NCI-H446 treated with DMSO at 0.1 percent for 48 hours (cell line): ENCODE results near the gene SCGB3A1.

Source experiments
- DNase-seq: peaks from one replicate; lab custom pipeline; 2025; lab: John Stamatoyannopoulos, UW

The SCGB3A1 gene

DNA sequence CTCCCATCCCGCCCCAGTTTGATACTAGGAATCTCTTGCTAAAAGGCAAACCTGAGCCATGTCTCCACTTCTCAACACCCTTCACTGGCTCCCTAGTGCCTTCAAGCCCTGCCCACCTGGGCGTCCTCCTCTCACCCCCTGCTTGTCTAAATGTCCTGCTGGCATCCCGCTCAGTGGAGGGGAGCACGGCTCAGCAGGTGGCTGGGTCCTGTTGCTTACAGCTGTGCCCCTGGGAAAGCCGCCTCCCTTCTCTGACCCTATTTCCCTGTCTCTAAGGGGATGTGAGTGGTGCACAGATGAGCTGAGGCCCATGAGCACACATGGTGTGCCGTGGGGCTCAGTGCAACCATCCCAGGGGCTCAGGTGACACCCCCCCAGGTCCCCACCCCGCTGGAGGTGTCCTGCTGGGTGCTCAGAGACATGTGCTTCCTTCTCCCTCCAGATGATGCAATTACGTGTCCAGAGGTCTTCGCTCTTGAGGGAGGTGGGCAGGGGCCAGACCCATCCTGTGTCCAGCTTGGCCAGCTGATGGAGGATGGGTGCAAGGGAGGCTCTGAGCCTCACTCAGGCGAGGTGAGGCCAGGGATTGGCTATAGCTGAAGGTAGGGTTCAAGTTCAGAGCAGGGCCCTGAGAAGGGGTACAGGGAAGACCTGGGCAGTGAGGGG lies 34.0 kb upstream of the SCGB3A1 start:
- DNase-seq, result no peak

DNA sequence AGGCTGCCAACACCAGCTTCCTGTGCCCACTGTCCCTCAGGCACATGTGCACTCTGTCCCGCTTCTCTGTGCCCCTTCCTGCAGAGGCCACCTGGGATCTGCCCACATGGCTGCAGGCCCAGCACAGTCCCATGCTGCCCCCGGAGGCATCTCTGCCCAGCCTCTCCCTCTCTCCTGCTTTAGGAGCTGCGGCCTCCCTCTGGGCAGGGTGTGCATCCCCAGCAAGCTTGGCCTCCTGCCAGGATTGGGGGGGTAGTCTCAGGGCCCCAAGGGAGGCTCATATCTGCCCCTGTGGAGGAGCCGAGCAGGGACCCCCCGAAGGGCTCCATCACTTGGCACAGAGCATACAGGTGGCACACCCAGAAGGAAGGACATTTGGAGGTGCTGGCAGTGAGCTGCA lies 33.3 kb upstream of the SCGB3A1 start:
- no peak for DNase-seq

DNA sequence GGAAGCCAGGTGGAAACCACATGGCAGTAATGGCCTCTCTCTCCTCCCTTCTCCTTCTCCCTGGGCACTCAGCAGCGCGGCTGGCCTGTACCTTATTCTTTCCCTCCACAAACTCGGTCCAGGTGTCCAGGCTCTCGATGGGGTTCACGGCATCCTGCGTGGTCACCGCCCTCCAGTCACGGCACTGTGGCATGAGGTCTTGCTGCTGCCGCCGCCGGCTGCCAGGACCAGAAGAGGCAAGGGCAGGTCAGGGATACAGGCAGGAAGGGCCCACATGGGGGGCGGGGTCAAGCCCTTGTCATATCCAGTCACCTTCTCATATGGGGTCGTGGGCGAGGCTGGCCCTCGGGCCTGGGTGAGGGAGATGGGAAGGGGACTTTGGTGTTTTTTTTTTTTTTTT lies 32.5 kb upstream of the SCGB3A1 start:
- DNase-seq, result no peak

DNA sequence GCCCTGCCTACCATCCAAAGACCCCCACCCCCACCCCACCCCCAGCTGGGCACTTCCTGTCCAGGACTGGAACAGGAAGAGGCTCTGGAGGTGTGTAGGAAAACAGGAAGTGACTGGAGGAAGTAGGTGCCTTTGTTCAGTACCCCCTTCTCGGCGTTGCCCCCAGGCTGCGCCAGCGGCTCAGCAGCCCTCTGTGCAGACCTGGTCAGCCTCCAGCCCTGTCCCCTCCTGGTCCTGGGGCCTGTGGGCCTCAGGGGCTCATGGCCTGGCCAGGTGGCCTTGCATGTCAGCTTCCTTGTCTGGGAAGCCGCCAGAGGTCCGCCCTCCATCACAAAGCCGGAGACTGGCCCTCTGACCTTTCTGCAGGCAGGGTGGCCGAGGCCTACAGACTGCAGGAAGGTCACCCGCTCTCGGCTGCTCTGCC lies 32.1 kb upstream of the SCGB3A1 start:
- no peak for DNase-seq

DNA sequence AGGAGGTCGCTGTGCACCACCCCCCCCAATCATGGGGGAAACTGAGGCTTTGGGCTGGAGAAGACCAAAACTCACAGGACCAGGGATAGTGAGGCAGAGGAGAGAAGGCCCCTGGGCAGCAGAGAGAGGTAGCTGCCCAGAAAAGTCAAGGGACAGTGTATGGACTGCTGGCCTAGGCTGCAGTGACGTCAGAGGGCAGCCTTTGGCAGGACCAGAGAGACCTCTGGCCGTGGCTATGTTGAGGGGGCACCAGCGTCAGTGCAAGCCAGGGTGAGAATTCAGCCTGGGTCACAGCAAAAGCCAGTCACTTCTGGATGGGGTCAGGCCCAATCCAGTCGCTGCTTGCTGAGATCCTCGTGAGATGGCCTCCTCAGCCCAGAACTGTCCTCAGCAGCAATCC lies 31.6 kb upstream of the SCGB3A1 start:
- no peak for DNase-seq

DNA sequence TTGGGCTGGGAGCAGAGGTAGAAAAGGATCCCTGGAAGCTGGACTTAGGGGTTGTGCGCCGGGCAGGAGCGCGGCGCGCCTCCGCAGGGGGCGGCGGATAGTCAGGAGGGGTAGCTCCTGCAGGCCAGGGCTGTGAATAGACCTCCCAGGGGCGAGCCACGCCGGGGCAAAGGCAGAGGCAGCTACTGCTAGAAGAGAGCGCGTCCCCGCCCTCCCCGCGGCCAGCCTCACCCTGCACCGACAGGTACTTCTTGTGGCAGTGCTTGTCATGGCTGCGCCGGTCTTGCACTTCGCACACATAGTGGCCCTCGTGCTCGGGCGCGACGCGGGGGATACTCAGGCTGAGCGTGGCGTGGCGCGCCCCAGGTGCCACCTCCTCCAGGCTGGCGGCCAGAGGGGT lies 30.0 kb upstream of the SCGB3A1 start:
- DNase-seq, result no peak

DNA sequence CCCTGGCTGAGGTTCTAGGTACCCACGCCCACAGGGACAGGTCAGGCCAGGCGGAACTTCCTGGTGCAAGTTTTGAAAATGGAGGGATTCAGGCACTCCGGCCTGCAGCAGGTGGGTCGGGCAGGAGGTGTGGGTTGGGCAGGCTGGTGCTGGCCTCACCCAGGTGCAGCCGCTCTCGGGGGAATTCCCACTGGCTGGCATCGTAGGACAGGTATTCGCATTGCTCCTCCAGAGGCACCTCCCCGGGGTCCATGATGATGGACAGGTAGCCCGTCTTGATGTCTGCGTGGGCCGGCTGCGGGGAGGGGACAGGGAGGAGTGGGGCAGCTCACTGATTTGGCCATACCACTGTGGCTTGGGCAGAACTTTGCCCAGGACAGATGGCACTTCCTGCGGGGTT lies 28.7 kb upstream of the SCGB3A1 start:
- DNase-seq, result no peak

DNA sequence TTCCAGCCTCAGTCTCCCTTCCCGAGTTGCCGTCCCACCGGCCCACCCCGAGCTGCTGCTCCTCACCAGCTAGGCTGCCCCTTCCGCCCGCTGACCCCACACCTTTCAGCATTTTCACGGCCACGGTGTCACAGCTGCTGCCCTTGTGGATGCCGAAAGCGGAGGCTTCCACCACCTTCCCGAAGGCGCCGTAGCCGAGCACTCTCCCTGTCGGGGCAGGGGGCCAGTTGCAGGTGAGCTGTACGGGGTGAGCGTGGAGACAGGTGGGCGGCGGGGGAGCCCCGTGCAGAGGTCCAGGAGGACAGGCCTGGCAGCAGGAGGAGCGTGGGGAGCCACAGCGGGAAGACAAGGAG lies 28.2 kb upstream of the SCGB3A1 start:
- DNase-seq, result no peak

DNA sequence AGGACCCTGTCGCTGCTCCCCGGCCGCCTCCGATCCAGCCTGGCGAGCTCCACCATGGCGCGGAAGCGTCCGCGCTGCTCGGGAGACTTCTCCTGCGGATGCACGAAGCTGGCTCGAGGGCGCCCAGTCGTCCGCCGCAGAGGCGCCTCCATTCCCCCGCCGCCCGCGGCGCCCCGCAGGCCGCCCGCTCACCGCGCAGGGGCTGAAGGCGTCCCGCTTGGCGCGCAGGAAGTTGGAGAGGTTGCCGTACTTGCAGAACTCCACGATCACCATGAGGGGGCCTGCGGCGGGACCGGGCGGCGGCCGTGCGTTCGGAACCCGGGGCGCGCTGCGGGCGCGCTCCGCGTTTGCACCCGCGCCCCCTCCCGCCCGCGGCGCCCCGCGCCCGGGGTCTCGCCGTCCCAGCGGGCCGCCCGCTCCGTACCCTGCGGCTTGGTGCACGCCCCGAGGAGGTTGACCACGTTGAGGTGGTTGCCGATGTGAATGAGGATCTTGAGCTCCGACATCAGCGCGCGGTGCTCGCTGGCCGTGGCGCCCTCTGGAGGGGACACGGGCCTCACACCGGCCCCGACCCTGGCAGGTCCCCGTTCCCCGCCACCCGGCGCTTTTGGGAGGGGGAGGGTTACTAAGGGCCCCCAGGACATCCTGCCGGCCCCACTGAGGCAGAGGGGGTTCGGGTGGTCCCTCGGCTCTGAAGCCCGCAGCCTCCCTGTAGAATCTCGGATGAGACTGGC lies 27.7 kb upstream of the SCGB3A1 start:
- no peak for DNase-seq

DNA sequence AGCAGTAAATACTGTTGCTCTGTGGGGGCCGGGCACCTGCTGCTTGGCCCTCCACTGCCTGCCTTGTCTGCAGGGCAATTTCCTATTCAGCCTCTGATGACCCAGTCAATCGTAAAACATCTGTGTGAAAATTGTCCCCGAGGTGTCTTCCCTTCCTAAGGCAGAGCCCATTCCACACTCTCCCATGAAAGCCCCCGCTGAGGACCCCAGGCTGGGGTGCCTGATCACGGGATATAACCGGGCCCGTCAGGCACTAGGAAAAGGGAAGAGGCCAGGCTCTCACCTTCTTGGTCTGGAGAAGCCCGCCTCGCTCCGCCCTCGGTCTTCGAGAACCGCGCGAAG lies 27.2 kb upstream of the SCGB3A1 start:
- no peak for DNase-seq

DNA sequence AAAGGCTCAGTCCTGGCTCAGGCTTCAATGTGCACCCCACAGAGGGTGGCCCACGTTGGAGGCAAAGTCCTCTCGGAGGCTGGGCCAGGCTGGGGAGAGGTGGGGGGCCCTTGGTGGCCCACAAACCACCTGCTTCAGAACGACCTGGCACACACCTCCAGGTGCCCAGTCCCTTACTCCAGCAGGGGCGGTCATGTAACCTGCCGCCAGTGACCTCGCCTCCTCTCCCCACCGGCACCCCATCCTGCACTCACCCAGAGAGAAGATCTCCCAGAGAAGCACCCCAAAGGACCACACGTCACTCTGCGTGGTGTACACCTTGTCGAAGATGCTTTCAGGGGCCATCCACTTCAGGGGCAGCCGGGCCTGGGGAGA lies 22.5 kb upstream of the SCGB3A1 start:
- DNase-seq, result no peak

DNA sequence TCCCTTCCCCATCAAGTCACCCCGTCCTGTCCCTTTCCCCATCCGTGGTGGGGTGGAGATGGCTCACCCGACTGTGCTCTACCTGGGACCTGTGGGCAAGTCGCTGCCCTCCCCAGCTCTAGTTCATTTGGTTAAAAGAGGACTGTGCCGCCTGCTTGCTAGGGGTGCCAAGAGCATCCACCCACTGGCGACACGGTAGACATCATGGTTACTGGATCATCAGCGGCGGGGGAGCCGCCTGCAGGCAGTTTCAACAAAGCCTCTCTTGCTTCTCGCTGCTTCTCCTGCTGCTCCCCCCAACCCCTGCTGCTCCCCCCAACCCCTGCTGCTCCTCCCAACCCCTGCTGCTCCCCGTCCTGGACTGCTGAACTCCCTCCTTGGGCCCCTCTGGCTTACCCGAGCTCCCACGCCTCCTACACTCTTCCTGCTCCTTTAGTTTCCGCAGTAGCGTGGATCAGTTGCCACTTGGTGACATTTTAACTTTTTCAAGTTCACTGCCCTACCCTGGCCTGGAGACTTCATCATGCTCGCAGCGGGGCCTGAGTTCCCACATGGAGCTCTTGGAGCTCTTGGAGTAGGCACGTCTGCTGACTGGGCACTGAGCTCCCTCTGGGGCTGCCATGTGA lies 22.0 kb upstream of the SCGB3A1 start:
- DNase-seq, result no peak

DNA sequence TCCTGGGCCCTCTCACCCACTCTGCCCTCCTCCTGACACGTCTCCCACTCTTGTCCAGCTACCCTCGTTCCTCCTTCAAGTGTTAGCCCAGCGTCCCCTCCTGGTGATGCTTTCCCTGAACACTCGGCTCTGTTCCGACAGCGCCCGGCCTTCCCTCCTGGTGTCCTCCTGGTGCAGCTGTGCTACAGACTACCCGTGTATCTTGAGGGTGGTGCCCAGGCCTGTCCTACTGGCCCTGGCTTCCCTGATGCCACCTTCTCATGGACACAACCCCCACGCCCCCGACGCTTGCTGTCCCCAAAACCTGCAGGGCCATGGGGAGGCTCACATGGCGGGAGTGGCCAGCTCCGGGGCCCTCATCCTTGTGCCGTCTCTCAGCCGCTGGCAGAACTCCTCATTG lies 21.4 kb upstream of the SCGB3A1 start:
- no peak for DNase-seq

DNA sequence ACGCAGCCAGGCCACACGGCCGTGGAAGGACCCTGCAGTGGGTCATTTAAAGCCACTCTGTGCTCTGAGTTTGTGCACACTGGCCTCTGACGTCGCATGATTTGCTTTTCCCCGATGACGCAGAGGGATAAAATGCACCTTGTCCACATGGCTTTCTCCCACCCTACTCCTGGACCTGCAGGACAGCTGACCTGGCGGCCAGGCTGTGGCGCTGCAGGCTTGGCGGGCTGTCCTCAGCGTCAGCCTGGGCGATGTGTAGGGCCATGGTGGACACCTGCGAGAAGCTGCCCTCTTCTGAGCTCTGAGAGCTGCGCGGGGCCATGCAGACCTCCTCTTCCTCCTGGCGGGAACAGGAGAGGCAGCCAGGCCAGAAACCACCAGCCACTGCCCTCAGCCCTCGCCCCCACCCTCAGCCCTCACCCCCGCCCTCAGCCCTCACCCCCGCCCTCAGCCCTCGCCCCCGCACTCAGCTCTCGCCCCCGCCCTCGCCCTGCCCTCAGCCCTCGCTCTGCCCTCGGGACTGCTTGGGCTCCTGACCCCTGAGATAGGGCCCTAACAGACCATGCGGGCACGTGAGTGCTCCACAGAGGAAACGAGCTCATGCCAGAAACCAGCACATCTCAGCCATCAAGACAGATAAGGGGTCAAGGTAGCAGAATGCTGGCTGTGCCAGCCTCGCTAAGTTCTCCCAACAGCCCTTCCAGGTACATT lies 20.0 kb upstream of the SCGB3A1 start:
- DNase-seq, result no peak

DNA sequence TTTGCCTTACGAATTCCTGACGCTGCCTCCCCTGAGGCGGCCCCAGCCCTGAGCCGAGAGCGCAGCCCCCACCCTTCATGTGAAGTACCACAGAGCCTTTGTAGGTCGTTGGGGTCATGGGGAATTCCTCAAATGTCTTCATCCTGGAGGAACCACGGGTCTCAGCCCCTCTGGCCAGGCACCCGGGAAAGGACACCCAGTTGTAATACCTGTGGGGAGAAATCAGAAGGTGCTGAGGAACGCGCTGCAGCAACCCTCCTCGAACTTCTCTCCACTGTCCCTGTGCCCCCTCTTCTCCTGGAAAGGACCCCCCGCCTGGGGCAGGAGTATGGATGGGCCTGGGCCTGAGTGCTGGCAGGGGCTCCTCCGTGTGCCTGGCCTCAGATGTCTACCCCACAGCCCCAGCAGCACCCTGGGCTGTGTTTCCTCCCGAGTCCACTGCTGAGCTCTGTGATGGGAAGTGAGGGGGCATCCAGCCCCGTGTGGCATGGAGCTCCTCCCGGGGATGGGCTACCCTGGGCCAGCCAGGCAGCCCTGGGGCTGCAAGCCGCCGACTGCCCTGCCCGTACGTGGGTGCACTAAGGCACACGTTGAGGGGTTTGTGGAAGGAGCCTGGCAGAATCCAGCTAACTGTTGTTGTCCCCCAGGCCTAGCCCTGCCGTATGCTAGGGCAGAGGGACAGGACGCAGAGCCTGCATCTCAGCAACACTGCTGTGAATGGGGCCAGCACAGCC lies 18.7 kb upstream of the SCGB3A1 start:
- DNase-seq, result no peak

DNA sequence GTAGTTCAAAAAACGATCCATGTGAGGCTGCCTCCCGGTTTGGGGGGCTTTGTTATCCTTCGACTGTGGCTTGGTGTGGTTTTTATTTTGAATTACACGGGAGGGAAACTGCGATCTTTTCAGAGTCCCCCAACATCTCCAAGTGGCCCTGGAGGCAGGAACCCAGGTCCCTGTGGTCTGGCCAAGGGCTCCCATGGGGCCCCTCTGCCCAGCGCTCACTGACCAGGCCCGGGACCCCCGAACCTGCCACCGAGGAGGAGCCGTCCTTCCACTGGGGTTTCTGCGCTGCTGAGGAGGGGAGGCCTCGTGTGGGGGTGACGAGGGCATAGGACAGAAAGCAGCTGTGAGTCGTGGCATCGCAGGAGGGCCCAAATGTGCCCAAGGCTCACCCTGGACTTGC lies 18.1 kb upstream of the SCGB3A1 start:
- no peak for DNase-seq

DNA sequence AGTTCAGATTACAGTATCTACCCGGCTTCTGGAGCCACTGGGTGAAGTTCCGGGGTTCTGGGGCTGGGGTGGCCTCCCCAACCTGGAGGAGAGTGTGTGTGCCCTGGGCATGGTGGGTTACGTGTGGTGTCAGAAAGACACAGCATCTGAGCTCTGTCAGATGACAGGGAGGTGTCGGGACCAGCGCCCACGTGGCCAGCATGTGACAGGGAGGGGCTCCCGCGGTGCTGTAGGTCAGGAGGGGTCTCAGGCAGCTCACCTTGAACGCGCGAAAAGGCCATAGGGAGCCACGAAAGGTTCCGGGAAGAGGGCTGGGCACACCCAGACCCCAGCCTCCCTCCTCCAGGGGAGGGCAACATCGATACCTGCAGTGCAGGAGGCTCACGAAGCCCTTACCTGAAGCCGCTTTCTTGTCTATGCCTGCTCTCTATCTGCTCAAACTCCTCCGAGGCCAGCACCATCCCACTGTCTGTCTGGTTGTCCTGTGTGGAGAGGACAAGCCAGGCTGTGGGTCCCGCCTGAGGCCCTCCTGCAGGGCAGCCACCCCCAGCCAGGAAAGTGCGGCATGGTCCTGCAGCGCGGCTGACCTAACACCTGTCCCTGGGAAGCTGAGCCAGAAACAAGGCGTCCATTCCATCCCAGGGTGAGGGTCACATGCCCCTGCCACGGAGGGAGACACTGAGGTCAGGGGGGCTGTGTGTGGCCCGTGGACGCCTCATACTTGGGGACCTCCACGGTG lies 17.4 kb upstream of the SCGB3A1 start:
- DNase-seq, result no peak

DNA sequence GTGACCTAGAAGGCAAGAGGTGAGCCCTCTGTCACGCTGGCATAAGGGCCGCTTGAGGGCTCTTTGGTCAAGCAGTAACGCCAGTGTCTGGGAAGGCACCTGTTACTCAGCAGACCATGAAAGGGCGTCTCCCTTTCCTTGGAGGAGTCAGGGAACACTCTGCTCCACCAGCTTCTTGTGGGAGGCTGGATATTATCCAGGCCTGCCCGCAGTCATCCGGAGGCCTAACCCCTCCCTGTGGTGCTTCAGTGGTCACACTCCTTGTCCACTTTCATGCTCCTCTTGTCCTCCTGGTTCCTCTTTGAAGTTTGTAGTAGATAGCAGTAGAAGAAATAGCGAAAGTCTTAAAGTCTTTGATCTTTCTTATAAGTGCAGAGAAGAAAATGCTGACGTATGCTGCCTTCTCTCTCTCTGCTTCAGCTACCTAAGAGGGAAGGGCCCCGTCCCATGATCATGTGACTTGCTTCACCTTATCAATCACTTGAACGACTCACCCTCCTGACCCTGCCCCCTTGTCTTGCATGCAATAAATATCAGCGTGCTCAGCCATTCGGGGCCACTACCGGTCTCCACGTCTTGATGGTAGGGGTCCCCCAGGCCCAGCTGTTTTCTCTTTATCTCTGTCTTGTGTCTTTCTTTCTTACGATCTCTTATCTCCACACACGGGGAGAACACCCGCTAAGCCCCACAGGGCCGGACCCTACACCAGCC lies 16.7 kb upstream of the SCGB3A1 start:
- no peak for DNase-seq

DNA sequence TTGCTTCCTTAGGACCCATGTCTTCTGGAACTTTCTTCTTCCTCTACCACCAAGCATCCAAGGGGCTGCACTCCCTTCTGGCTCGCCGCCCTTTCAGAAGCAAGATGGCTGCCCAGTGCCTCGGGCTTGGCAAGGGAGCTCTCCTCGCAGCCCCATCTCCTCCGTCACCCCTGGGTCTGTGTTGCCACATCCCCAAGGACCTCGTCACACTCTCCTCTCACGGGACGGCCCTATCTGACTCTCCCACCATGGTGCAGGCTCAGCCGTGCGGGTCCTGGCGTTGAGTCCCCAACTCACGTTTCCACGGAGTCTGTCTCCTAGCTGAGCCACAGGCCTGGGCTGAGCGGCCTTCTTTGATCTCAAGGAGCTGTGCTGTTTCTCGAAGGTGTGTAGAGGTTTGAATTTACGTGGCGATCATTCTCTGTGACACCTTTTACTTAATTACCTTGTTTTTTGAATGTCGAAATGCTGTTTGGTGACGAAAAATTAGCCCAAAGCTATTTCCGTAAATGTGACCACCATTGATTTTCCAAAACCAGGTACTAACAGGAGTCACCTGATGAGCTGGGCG lies 15.0 kb upstream of the SCGB3A1 start:
- DNase-seq, result no peak

DNA sequence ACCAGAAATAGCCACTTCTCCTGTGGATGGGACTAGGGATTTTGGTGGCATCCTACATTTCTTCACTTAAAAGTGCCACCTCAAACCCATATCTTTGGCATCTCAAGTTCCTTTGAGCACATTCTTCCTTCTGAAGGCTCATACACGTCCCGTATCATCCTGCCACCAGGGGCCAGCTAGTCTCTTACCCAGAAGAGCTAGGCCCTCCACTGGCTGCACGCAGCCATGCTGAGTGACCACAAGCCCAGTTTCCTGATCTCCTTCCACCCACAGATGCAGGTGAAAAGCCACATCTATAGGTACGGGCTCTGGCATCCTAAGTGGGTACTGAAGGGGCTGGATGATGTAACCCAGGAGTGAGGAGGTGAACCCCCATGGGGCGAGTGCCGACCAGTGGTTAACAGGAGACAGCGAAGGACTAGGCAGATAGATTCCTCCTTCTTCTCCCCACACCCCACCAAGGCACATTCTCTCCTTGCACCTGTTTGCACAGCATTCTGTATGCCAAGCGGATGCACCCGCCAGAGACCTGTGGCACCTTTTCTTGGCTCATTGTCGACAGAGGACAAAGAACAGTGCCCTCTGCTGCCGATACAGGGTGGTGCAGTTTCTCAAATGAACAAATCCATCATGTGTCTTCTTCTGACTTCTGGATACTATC lies 14.4 kb upstream of the SCGB3A1 start:
- DNase-seq, result no peak
